A673 (cell line): ENCODE measurements around the gene BLVRB.
A peak's percentile ranks its signal among the peaks of the same experiment; 100 is the strongest.

ENCODE experiments used
- CTCF ChIP-seq: fragments of 300-800, 200-600 bp; sonication (generic); conservative IDR thresholded peaks from 2 replicates; pipeline ENCODE4 v1.5.1; 2017; ENCODE audit warnings: low read depth, mild to moderate bottlenecking, antibody characterized with exemption, low read length, moderate library complexity, mixed read lengths
- EZH2 ChIP-seq: fragments of 200-600 bp; sonication (generic); IDR thresholded peaks from 2 replicates; pipeline ENCODE4 v1.6.1; 2017; ENCODE audit warnings: borderline replicate concordance, low read depth, mild to moderate bottlenecking, mixed read lengths, antibody characterized with exemption, low read length; ENCODE audit not compliant: poor library complexity, severe bottlenecking

GRCh38 chr19:40444825-40445312 is 20.7 kb downstream of the BLVRB start:
- TF ChIP-seq CTCF (peak; percentile 52), EZH2 (no peak)
